Femur (tissue), 1 donor: ENCODE data around the gene DDAH1.
"Not testable (repeated sequence)": the region's sequence is repeated elsewhere in the genome, so short reads cannot be mapped to it uniquely, and the experiment has no call there.

Experiments
- DNase-seq: peaks from one replicate; pipeline ENCODE4 v3.0.0-alpha.2; 2017

Gene DDAH1

GRCh38 chr1:85465099-85465785, at the start of gene DDAH1:
Gene DDAH1, minus strand, starts transcription at chr1:85465159. Its CDS starts 114 bp downstream, at chr1:85465045.
- DNase-seq, result peak; percentile 67

GRCh38 chr1:85513998-85514397, 49.0 kb upstream of the DDAH1 start:
- DNase-seq, result not testable (repeated sequence)

GRCh38 chr1:85504417-85504816, 39.5 kb upstream of the DDAH1 start:
- DNase-seq, result no peak

- DNase-seq, result peak; percentile 68
Measured at GRCh38 chr1:85502625-85503083, 37.7 kb upstream of the DDAH1 start.

- no peak for DNase-seq
Measured at GRCh38 chr1:85502171-85502570, 37.2 kb upstream of the DDAH1 start.

- no peak for DNase-seq
Measured at GRCh38 chr1:85501355-85501898, 36.5 kb upstream of the DDAH1 start.

GRCh38 chr1:85496941-85497582, 32.1 kb upstream of the DDAH1 start:
- no peak for DNase-seq

- DNase-seq, result peak; percentile 45
Measured at GRCh38 chr1:85495556-85495955, 30.6 kb upstream of the DDAH1 start.

- DNase-seq, result peak; percentile 41
Measured at GRCh38 chr1:85494904-85495266, 29.9 kb upstream of the DDAH1 start.

GRCh38 chr1:85494074-85494903, 29.3 kb upstream of the DDAH1 start:
- peak; percentile 24 for DNase-seq

- no peak for DNase-seq
Measured at GRCh38 chr1:85490270-85490985, 25.5 kb upstream of the DDAH1 start.

GRCh38 chr1:85488126-85488525, 23.2 kb upstream of the DDAH1 start:
- no peak for DNase-seq

- DNase-seq, result no peak
Measured at GRCh38 chr1:85485516-85485915, 20.6 kb upstream of the DDAH1 start.

GRCh38 chr1:85484716-85485115, 19.8 kb upstream of the DDAH1 start:
- no peak for DNase-seq

GRCh38 chr1:85484264-85484663, 19.3 kb upstream of the DDAH1 start:
- DNase-seq, result no peak

- no peak for DNase-seq
Measured at GRCh38 chr1:85481688-85482087, 16.7 kb upstream of the DDAH1 start.

GRCh38 chr1:85480566-85480965, 15.6 kb upstream of the DDAH1 start:
- no peak for DNase-seq

- DNase-seq, result no peak
Measured at GRCh38 chr1:85479491-85479890, 14.5 kb upstream of the DDAH1 start.

GRCh38 chr1:85478366-85478765, 13.4 kb upstream of the DDAH1 start:
- no peak for DNase-seq

- no peak for DNase-seq
Measured at GRCh38 chr1:85475055-85475454, 10.1 kb upstream of the DDAH1 start.

GRCh38 chr1:85473390-85473789, 8.4 kb upstream of the DDAH1 start:
- no peak for DNase-seq

- no peak for DNase-seq
Measured at GRCh38 chr1:85471558-85471957, 6.6 kb upstream of the DDAH1 start.

GRCh38 chr1:85470130-85470529, 5.2 kb upstream of the DDAH1 start:
- DNase-seq, result not testable (repeated sequence)
